Uterus (tissue), 4 donors: Measurements from ENCODE around the gene PFDN4. TPM values are rescaled to one million over a fixed set of nuclear protein-coding genes. Genes with fewer than 3 reads are reported as not detected.

ENCODE experiments used
- DNase-seq, 2 donors: peaks; one replicate each; pipeline ENCODE4 v3.0.0-alpha.2; 2019 to 2020
- H3K27ac ChIP-seq, 2 donors: fragments of 200-600 bp; sonication (generic); 1 replicate in 1 of 2; 2 replicates in 1 of 2; pipeline ENCODE4 v1.5.1; 2016 to 2018
- H3K27me3 ChIP-seq, 2 donors: fragments of 200-600 bp; sonication (generic); one replicate each; pipeline ENCODE4 v1.5.1; 2018 to 2019; ENCODE audit warnings: control low read depth in 1 of 2
- H3K36me3 ChIP-seq, 2 donors: fragments of 200-600 bp; sonication (generic); one replicate each; pipeline ENCODE4 v1.5.1; 2019; ENCODE audit warnings: control low read depth in 1 of 2
- H3K4me1 ChIP-seq, 2 donors: fragments of 200-600 bp; sonication (generic); one replicate each; pipeline ENCODE4 v1.5.1; 2018 to 2019; ENCODE audit warnings: control low read depth in 1 of 2
- H3K4me3 ChIP-seq, 2 donors: fragments of 200-600 bp; sonication (generic); 1 replicate in 1 of 2; 2 replicates in 1 of 2; pipeline ENCODE4 v1.5.1; 2018 to 2019; ENCODE audit warnings: mild to moderate bottlenecking in 1 of 2
- H3K9me3 ChIP-seq, 2 donors: fragments of 200-600 bp; sonication (generic); one replicate each; pipeline ENCODE4 v1.5.1; 2019; ENCODE audit warnings: control low read depth in 1 of 2
- POLR2A ChIP-seq, 2 donors: fragments of 450-650 bp; IDR thresholded peaks; one replicate each; pipeline ENCODE4 v1.6.1; 2016; ENCODE audit warnings: antibody characterized with exemption in 2 of 2, mild to moderate bottlenecking in 1 of 2, moderate library complexity in 1 of 2
- intact Hi-C: fragments of 100-400 bp; cut with DNase I; formaldehyde crosslinking; loops from one replicate; pipeline ENCODE4 v1.15.1; 2023; ENCODE audit warnings: low total_unique reads
- total RNA-seq, 4 donors: library from RNA; depleted of rRNA in 3 of 4; stranded (reverse); fragments of >200 nt in 3 of 4; gene quantifications; one replicate each; pipeline versions ENCODE4 v1.1.0 to v1.2.4, GENCODE V29; 2014 to 2023
- TF ChIP-seq, protein P1 (sequence below), 4 experiments: fragments of 200-600 bp in 2 of 4; fragments of 450-650 bp in 2 of 4; sonication (generic) in 2 of 4; IDR thresholded peaks; one replicate each; pipeline ENCODE4 v1.5.1; 2016 to 2019; ENCODE audit warnings: antibody characterized with exemption in 4 of 4, mild to moderate bottlenecking in 2 of 4, moderate library complexity in 1 of 4
- donor health status: DM: yes; HTN: yes; CAD: no.

Gene PFDN4
- total RNA-seq, 4 donors from 2014 or later: 36.9 to 157 (median 124) TPM

DNA sequence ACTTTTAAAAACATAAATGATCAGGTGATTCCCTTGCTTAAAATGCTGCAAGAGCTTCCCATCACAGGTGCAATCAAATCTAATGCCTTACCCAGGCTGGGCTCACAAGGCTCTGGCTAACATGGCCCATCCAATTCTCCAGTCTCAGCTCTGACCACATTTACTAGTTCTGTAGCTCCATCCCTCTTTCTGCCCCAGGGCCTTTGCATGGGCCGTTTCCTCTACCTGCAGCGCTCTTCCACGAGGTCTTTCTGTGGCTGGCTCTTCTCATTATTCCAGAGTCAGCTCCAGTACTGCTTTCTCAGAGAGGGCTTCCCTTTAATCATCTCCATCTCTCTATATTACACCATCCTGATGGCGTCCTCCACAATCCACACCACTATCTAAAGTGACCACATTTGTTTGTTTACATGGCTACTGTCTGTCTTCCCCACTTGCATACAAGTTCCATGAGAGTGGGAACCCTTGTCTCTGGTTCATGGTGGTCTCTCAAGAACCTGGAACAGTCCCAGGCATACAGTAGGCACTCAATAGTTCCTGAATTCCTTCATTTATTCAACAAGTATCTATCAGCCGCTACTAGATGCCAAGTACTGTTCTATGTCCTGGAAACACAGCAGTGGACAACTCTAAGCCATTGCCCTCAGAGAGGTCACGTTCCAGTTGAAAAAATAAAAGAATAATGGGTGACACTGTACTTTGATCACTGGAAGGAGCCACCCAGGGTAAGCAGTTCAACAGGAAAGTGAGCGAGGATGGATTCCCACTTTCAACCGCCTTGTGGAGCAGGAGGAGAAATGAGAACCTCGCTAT lies 46.7 kb upstream of the PFDN4 start:
- DNase-seq: no peak
- intact Hi-C loops: no loop called here
- no peaks in the 10 kb centered on the region for H3K36me3 ChIP-seq
- H3K9me3 ChIP-seq: no peaks in the 10 kb centered on the region
- no peak overlapping the region for H3K4me3 ChIP-seq
- no peaks in the 10 kb centered on the region for H3K4me1 ChIP-seq
- H3K27ac ChIP-seq: no peak overlapping the region
- TF ChIP-seq, protein P1, sequence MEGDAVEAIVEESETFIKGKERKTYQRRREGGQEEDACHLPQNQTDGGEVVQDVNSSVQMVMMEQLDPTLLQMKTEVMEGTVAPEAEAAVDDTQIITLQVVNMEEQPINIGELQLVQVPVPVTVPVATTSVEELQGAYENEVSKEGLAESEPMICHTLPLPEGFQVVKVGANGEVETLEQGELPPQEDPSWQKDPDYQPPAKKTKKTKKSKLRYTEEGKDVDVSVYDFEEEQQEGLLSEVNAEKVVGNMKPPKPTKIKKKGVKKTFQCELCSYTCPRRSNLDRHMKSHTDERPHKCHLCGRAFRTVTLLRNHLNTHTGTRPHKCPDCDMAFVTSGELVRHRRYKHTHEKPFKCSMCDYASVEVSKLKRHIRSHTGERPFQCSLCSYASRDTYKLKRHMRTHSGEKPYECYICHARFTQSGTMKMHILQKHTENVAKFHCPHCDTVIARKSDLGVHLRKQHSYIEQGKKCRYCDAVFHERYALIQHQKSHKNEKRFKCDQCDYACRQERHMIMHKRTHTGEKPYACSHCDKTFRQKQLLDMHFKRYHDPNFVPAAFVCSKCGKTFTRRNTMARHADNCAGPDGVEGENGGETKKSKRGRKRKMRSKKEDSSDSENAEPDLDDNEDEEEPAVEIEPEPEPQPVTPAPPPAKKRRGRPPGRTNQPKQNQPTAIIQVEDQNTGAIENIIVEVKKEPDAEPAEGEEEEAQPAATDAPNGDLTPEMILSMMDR (IDR thresholded peaks at IDR 0.05): no peak
- no peak for TF ChIP-seq POLR2A (IDR thresholded peaks at IDR 0.05)
- no peaks in the 10 kb centered on the region for H3K27me3 ChIP-seq

DNA sequence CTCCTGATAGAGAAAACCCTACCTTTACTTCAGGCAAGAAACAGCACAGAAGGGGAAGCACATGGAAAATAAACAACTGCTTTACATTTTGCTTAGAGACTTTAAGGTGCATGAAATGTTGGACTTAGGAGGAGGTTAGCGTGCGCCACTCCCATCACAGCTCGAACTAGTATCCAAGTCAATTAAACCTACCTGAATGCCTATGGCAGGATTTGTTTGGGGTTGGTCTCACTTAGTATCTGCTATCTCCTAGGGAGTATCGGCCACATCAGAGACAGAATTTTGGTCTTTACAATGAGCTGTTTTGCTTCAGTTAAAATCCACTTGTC lies 46.1 kb upstream of the PFDN4 start:
- TF ChIP-seq, protein P1 (IDR thresholded peaks at IDR 0.05): no peak
- TF ChIP-seq POLR2A (IDR thresholded peaks at IDR 0.05): no peak
- no peaks in the 10 kb centered on the region for H3K36me3 ChIP-seq
- H3K27ac ChIP-seq: no peak overlapping the region
- DNase-seq: no peak
- no peaks in the 10 kb centered on the region for H3K9me3 ChIP-seq
- no peak overlapping the region for H3K4me3 ChIP-seq
- no peaks in the 10 kb centered on the region for H3K27me3 ChIP-seq
- intact Hi-C loops: no loop called here
- H3K4me1 ChIP-seq: no peaks in the 10 kb centered on the region

DNA sequence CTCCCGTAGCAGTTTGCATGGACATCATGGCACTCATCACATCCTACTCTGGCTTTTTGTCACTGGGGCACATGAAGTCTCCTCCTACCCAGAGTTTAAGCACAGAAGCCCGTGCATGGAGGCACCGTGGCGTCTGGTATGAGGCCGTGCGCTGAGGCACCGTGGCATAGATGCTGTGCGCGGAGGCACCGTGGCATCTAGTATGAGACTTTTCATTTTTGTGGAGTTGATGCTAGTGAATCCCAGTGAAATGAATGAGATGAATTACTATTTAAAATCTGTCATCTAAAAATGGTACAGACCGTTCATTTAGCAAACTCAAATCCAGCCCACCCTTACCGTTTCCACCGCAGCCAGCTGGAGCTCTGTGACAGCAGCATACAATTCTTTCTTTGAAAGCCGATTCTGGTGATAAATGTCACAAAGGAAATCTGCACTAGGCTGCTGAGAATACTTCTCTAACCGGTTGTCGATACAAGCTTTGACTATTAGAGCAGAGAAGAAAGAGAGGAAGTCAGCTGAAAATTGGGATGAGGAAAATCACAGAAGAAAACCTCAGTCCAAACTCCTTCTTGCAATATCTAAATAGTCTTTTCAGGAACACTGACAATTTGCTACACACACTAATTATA lies 45.4 kb upstream of the PFDN4 start:
- H3K36me3 ChIP-seq: no peaks in the 10 kb centered on the region
- no peak for DNase-seq
- no peaks in the 10 kb centered on the region for H3K9me3 ChIP-seq
- H3K4me3 ChIP-seq: no peak overlapping the region
- no peaks in the 10 kb centered on the region for H3K4me1 ChIP-seq
- no peaks in the 10 kb centered on the region for H3K27me3 ChIP-seq
- no peak overlapping the region for H3K27ac ChIP-seq
- TF ChIP-seq POLR2A (IDR thresholded peaks at IDR 0.05): no peak
- TF ChIP-seq, protein P1 (IDR thresholded peaks at IDR 0.05): no peak
- intact Hi-C loops: no loop called here

DNA sequence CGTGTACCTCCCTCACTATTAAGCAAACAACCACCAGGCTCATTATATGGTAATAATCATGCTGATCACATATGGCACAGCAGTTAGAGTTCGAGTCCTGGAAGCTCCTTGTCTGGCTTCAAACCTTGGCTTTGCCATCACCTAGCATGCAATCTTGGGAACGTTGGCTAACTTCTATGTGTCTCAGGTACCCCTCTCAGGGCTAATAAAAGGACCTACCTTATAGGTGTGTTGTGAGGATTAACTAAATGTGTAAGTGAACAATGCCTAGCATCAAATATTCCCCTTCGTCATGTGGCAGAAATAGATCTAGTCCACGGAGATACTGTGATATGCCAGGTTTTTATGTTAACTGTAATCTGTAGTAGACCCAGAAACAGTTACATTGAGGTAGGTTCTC lies 44.5 kb upstream of the PFDN4 start:
- Histone ChIP-seq H3K36me3 (no peaks in the 10 kb centered on the region), H3K4me3 (no peak overlapping the region), H3K4me1 (no peaks in the 10 kb centered on the region), H3K27me3 (no peaks in the 10 kb centered on the region), H3K9me3 (no peaks in the 10 kb centered on the region), H3K27ac (no peak overlapping the region)
- TF ChIP-seq, protein P1 (IDR thresholded peaks at IDR 0.05): no peak
- TF ChIP-seq POLR2A (IDR thresholded peaks at IDR 0.05): no peak
- no peak for DNase-seq
- intact Hi-C loops: no loop called here

DNA sequence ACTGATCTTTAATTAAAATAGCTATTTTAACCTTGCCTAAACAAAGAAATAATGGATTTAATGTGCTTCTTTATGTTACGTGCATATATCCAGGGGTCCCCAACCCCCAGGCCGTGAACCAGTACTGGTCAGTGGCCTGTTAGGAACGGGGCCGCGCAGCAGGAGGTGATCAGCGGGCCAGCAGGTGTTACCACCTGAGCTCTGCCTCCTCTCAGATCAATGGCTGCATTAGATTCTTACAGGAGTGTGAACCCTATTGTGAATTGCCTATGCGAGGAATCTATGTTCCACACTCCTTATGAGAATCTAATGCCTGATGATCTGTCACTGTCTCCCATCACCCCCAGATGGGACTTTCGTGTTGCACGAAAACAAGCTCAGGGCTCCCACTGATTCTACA lies 42.9 kb upstream of the PFDN4 start:
- Histone ChIP-seq H3K9me3 (no peaks in the 10 kb centered on the region), H3K27ac (no peak overlapping the region), H3K4me3 (no peak overlapping the region), H3K27me3 (peaks cover 0 to 3% of the 10 kb centered on the region in 2 donors), H3K4me1 (no peaks in the 10 kb centered on the region), H3K36me3 (no peaks in the 10 kb centered on the region)
- no peak for TF ChIP-seq POLR2A (IDR thresholded peaks at IDR 0.05)
- TF ChIP-seq, protein P1 (IDR thresholded peaks at IDR 0.05): no peak
- intact Hi-C loops: no loop called here
- DNase-seq: no peak
